Neural progenitor cell (in vitro differentiated cells): ENCODE measurements around the gene ANKS4B. TPM values are rescaled to one million over a fixed set of nuclear protein-coding genes. Genes with fewer than 3 reads are reported as not detected.

Source experiments
- DNase-seq: peaks from one replicate; pipeline ENCODE4 v3.0.0-alpha.2; 2016; ENCODE audit warnings: low spot score
- H2AFZ ChIP-seq: fragments of 200-600 bp; sonication (generic); replicated peaks from 2 replicates; pipeline ENCODE4 v1.6.1; 2016; ENCODE audit warnings: antibody characterized with exemption
- H3F3A ChIP-seq: fragments of 200-600 bp; sonication (generic); 2 replicates; pipeline ENCODE4 v1.6.1; 2016; ENCODE audit warnings: antibody characterized with exemption, low read depth
- H3K27ac ChIP-seq: fragments of 200-600 bp; sonication (generic); 2 replicates; pipeline ENCODE4 v1.5.1; 2016; ENCODE audit warnings: mild to moderate bottlenecking
- H3K27me3 ChIP-seq: fragments of 200-600 bp; sonication (generic); 2 replicates; pipeline ENCODE4 v1.6.1; 2016; ENCODE audit warnings: mild to moderate bottlenecking, moderate library complexity
- H3K36me3 ChIP-seq: fragments of 200-600 bp; sonication (generic); 2 replicates; pipeline ENCODE4 v1.5.1; 2016
- H3K4me1 ChIP-seq: fragments of 200-600 bp; sonication (generic); 2 replicates; pipeline ENCODE4 v1.6.1; 2016; ENCODE audit warnings: mixed run types
- H3K4me2 ChIP-seq: fragments of 200-600 bp; sonication (generic); 2 replicates; pipeline ENCODE4 v1.6.1; 2016
- H3K4me3 ChIP-seq: fragments of 200-600 bp; sonication (generic); 2 replicates; pipeline ENCODE4 v1.5.1; 2016
- H3K79me2 ChIP-seq: fragments of 200-600 bp; sonication (generic); 2 replicates; pipeline ENCODE4 v1.6.1; 2016; ENCODE audit warnings: low read depth
- H3K9ac ChIP-seq: fragments of 200-600 bp; sonication (generic); 2 replicates; pipeline ENCODE4 v1.6.1; 2016
- H3K9me3 ChIP-seq: fragments of 200-600 bp; sonication (generic); 2 replicates; pipeline ENCODE4 v1.5.1; 2016; ENCODE audit warnings: low read depth
- H4K20me1 ChIP-seq: fragments of 200-600 bp; sonication (generic); 2 replicates; pipeline ENCODE4 v1.6.1; 2016; ENCODE audit warnings: low read depth
- H3K27ac Mint-ChIP-seq: 3 replicates; pipeline ENCODE4 v1.8.0; 2021; ENCODE audit warnings: mixed read lengths
- H3K27me3 Mint-ChIP-seq: 2 replicates; pipeline ENCODE4 v1.8.0; 2022; ENCODE audit warnings: low read depth, mild to moderate bottlenecking, inconsistent platforms, moderate library complexity, mixed read lengths; ENCODE audit not compliant: insufficient read depth
- H3K36me3 Mint-ChIP-seq: 3 replicates; pipeline ENCODE4 v1.8.0; 2021; ENCODE audit warnings: mixed read lengths
- H3K4me1 Mint-ChIP-seq: 3 replicates; pipeline ENCODE4 v1.8.0; 2021; ENCODE audit warnings: mixed read lengths
- H3K4me3 Mint-ChIP-seq: 3 replicates; pipeline ENCODE4 v1.8.0; 2021; ENCODE audit warnings: mild to moderate bottlenecking, moderate library complexity, mixed read lengths
- H3K9me3 Mint-ChIP-seq: 3 replicates; pipeline ENCODE4 v1.8.0; 2020; ENCODE audit warnings: mixed read lengths
- CTCF ChIP-seq: fragments of 200-600 bp; sonication (generic); IDR thresholded peaks from 2 replicates; pipeline ENCODE4 v1.5.1; 2017; ENCODE audit warnings: antibody characterized with exemption, mild to moderate bottlenecking
- EZH2 ChIP-seq: fragments of 200-600 bp; sonication (generic); IDR thresholded peaks from 2 replicates; pipeline ENCODE4 v1.6.1; 2017; ENCODE audit warnings: antibody characterized with exemption, mild to moderate bottlenecking, moderate library complexity
- EZH2phosphoT487 ChIP-seq: fragments of 200-600 bp; sonication (generic); IDR thresholded peaks from 2 replicates; pipeline ENCODE4 v1.6.1; 2017; ENCODE audit warnings: antibody characterized with exemption
- total RNA-seq: library from RNA; depleted of rRNA; stranded (reverse); fragments of >200 nt; gene quantifications from 2 replicates; pipeline ENCODE4 v1.2.3, GENCODE V29; 2015; ENCODE audit warnings: low replicate concordance

ANKS4B gene
- total RNA-seq, 1 donor from 2014 or later = not detected

GRCh38 chr16:21233045-21233520 is 416 bp upstream of the ANKS4B start:
- no peak for TF ChIP-seq EZH2phosphoT487
- TF ChIP-seq EZH2 = no peak
- no peak for TF ChIP-seq CTCF
- Histone ChIP-seq H3K4me1 (peaks cover 4% of the 10 kb centered on the region), H3F3A (no peaks in the 10 kb centered on the region), H3K4me2 (no peak overlapping the region), H2AFZ (no peak overlapping the region), H3K27me3 (no peaks in the 10 kb centered on the region), H3K4me3 (no peak overlapping the region), H3K36me3 (no peaks in the 10 kb centered on the region), H3K9ac (no peak overlapping the region), H3K79me2 (no peaks in the 10 kb centered on the region), H4K20me1 (no peaks in the 10 kb centered on the region), H3K27ac (no peak overlapping the region), H3K9me3 (no peaks in the 10 kb centered on the region)
- no peak overlapping the region for H3K27ac Mint-ChIP-seq
- no peak overlapping the region for H3K4me3 Mint-ChIP-seq
- H3K9me3 Mint-ChIP-seq = no peaks in the 10 kb centered on the region
- peaks cover 3% of the 10 kb centered on the region for H3K27me3 Mint-ChIP-seq
- peaks cover under 1% of the 10 kb centered on the region for H3K4me1 Mint-ChIP-seq
- no peak for DNase-seq
- no peaks in the 10 kb centered on the region for H3K36me3 Mint-ChIP-seq

- TF ChIP-seq EZH2phosphoT487 (no peak), EZH2 (no peak), CTCF (no peak)
- Histone ChIP-seq H3F3A (no peaks in the 10 kb centered on the region), H2AFZ (no peak overlapping the region), H3K27me3 (no peaks in the 10 kb centered on the region), H3K9ac (no peak overlapping the region), H3K4me3 (no peak overlapping the region), H4K20me1 (no peaks in the 10 kb centered on the region), H3K4me1 (no peaks in the 10 kb centered on the region), H3K79me2 (no peaks in the 10 kb centered on the region), H3K4me2 (no peak overlapping the region), H3K27ac (no peak overlapping the region), H3K9me3 (no peaks in the 10 kb centered on the region), H3K36me3 (no peaks in the 10 kb centered on the region)
- H3K36me3 Mint-ChIP-seq = no peaks in the 10 kb centered on the region
- peaks cover 3% of the 10 kb centered on the region for H3K27me3 Mint-ChIP-seq
- DNase-seq = no peak
- no peak overlapping the region for H3K27ac Mint-ChIP-seq
- H3K4me1 Mint-ChIP-seq = no peaks in the 10 kb centered on the region
- no peaks in the 10 kb centered on the region for H3K9me3 Mint-ChIP-seq
- H3K4me3 Mint-ChIP-seq = no peak overlapping the region
These were observed 1.7 kb downstream of the ANKS4B start for GRCh38 chr16:21235199-21235585.

DNA sequence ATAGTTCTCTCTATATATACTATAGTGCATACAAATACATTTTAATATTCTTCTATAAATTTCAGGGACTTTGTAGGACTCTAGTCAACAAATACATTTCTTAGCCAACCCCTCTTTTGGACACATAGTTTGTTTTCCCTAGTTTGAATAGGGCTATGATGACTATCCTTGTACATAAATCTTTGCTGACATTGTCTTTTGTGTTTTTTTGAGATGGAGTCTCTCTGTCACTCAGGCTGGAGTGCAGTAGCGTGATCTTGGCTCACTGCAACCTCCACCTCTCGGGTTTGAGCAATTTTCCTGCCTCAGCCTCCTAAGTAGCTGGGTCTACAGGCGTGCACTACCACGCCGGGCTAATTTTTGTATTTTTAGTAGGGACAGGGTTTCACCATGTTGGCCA is 3.3 kb downstream of the ANKS4B start:
- H4K20me1 ChIP-seq = no peaks in the 10 kb centered on the region
- DNase-seq = no peak
- no peak overlapping the region for H3K4me2 ChIP-seq
- no peak overlapping the region for H3K4me3 ChIP-seq
- Mint-ChIP-seq H3K27me3 (peaks cover 3% of the 10 kb centered on the region), H3K4me1 (no peaks in the 10 kb centered on the region), H3K27ac (no peak overlapping the region), H3K4me3 (no peak overlapping the region), H3K36me3 (no peaks in the 10 kb centered on the region), H3K9me3 (no peaks in the 10 kb centered on the region)
- H3K27me3 ChIP-seq = no peaks in the 10 kb centered on the region
- no peaks in the 10 kb centered on the region for H3K79me2 ChIP-seq
- no peak overlapping the region for H3K27ac ChIP-seq
- H3K9ac ChIP-seq = no peak overlapping the region
- H3K9me3 ChIP-seq = no peaks in the 10 kb centered on the region
- no peaks in the 10 kb centered on the region for H3K36me3 ChIP-seq
- no peak for TF ChIP-seq EZH2
- TF ChIP-seq EZH2phosphoT487 = no peak
- H3F3A ChIP-seq = no peaks in the 10 kb centered on the region
- no peaks in the 10 kb centered on the region for H3K4me1 ChIP-seq
- H2AFZ ChIP-seq = no peak overlapping the region

- no peak for TF ChIP-seq EZH2phosphoT487
- no peak for TF ChIP-seq EZH2
- TF ChIP-seq CTCF = no peak
- DNase-seq = no peak
- peaks cover 3% of the 10 kb centered on the region for H3K27me3 Mint-ChIP-seq
These were observed 6.1 kb downstream of the ANKS4B start for GRCh38 chr16:21239646-21240045.

More at GRCh38 chr16:21239646-21240045, 6.1 kb downstream of the ANKS4B start:
- Histone ChIP-seq H4K20me1 (no peaks in the 10 kb centered on the region), H2AFZ (no peak overlapping the region), H3F3A (no peaks in the 10 kb centered on the region), H3K27ac (no peak overlapping the region), H3K4me2 (no peak overlapping the region), H3K9me3 (no peaks in the 10 kb centered on the region), H3K4me1 (no peaks in the 10 kb centered on the region), H3K36me3 (no peaks in the 10 kb centered on the region), H3K27me3 (no peaks in the 10 kb centered on the region), H3K4me3 (no peak overlapping the region), H3K79me2 (no peaks in the 10 kb centered on the region), H3K9ac (no peak overlapping the region)
- Mint-ChIP-seq H3K9me3 (no peaks in the 10 kb centered on the region), H3K36me3 (no peaks in the 10 kb centered on the region), H3K27ac (no peak overlapping the region), H3K4me3 (no peak overlapping the region), H3K4me1 (no peaks in the 10 kb centered on the region)
